ENCODE data around the gene NDUFB3. TPM values are rescaled to one million over a fixed set of nuclear protein-coding genes. Genes with fewer than 3 reads are reported as not detected.
A peak's percentile ranks its signal among the peaks of the same experiment; 100 is the strongest.

The NDUFB3 gene
- total and polyA plus RNA-seq, 10 of the 15 experiments (the other 5 are each of a cell fraction or from before 2014, with no cell fraction given), result 115 to 1,059 (median 187) TPM

GRCh38 chr2:201127570-201127969 lies 55.8 kb downstream of the NDUFB3 start (continued):
- TF ChIP-seq DPF2 (IDR thresholded peaks at IDR 0.05) (0 out of 2 replicates have a peak, but pooled peaks have one; percentile 0), POLR2AphosphoS5 (IDR thresholded peaks at IDR 0.05; ENCODE audit: low read length) (peak; percentile 83), KAT2A (conservative IDR thresholded peaks at IDR 0.05; ENCODE audit: control insufficient read depth, low read depth, low read length) (no peak), MXI1 (IDR thresholded peaks at IDR 0.05; ENCODE audit: low read depth, low read length) (no peak), ZNF274 (IDR thresholded peaks at IDR 0.05; ENCODE audit: insufficient read depth, insufficient read length) (no peak), BCL3 (IDR thresholded peaks at IDR 0.05; ENCODE audit: borderline replicate concordance, insufficient read depth, low read depth, low read length, poor library complexity, severe bottlenecking) (no peak), MTA2 (IDR thresholded peaks at IDR 0.05; ENCODE audit: low read depth) (no peak), POLR2AphosphoS2 (IDR thresholded peaks at IDR 0.05; ENCODE audit: low read depth, low read length) (peak; percentile 67; the same call in 1 of the 2 replicates), SUZ12 (IDR thresholded peaks at IDR 0.05; ENCODE audit: unreplicated experiment) (no peak), PML (IDR thresholded peaks at IDR 0.05; ENCODE audit: low read length) (no peak), TCF3 (IDR thresholded peaks at IDR 0.05; ENCODE audit: borderline replicate concordance, insufficient read depth, low read depth, low read length) (no peak), EP300 (IDR thresholded peaks at IDR 0.05; ENCODE audit: borderline replicate concordance in 1 of 2, control insufficient read depth in 1 of 2, low read depth in 2 of 2, low read length in 2 of 2) (no peak), SUPT20H (IDR thresholded peaks at IDR 0.05; ENCODE audit: borderline replicate concordance, control insufficient read depth, low read depth, low read length) (no peak), HDAC6 (IDR thresholded peaks at IDR 0.05; ENCODE audit: unreplicated experiment) (no peak), PBX3 (IDR thresholded peaks at IDR 0.05; ENCODE audit: insufficient replicate concordance, low read depth, low read length) (peak; percentile 1), ZBTB4 (CRISPR knock-in tag; IDR thresholded peaks at IDR 0.05) (no peak), NFYB (IDR thresholded peaks at IDR 0.05; ENCODE audit: insufficient read depth, low read depth, low read length) (no peak), IRF5 (IDR thresholded peaks at IDR 0.05; ENCODE audit: borderline replicate concordance) (no peak), POU2F2 (IDR thresholded peaks at IDR 0.05; ENCODE audit: borderline replicate concordance, low read depth, low read length) (peak; percentile 34; the same call in 1 of the 3 replicates), RELA (IDR thresholded peaks at IDR 0.05; ENCODE audit: borderline replicate concordance, partially characterized antibody) (no peak), RB1 (IDR thresholded peaks at IDR 0.05; ENCODE audit: borderline replicate concordance) (no peak), NBN (IDR thresholded peaks at IDR 0.05) (peak; percentile 14), ATF3 (IDR thresholded peaks at IDR 0.05; ENCODE audit: borderline replicate concordance, extremely low read depth, low read depth, low read length) (no peak)
